Measurements from ENCODE around the gene RNF166.

- TF ChIP-seq CREM (CRISPR knock-in tag; IDR thresholded peaks at IDR 0.05) (no peak), CTCF (IDR thresholded peaks at IDR 0.05) (peak; percentile 94), NFYB (CRISPR knock-in tag; conservative IDR thresholded peaks at IDR 0.05; ENCODE audit: low read depth) (no peak), ZNF416 (CRISPR knock-in tag; IDR thresholded peaks at IDR 0.05) (no peak), SP1 (CRISPR knock-in tag; conservative IDR thresholded peaks at IDR 0.05) (no peak), HMGXB4 (CRISPR knock-in tag; IDR thresholded peaks at IDR 0.05) (no peak), MAX (CRISPR knock-in tag; IDR thresholded peaks at IDR 0.05) (no peak), MXD4 (CRISPR knock-in tag; IDR thresholded peaks at IDR 0.05; ENCODE audit: borderline replicate concordance) (no peak), AFF4 (CRISPR knock-in tag; IDR thresholded peaks at IDR 0.05; ENCODE audit: borderline replicate concordance) (no peak), JUN (CRISPR knock-in tag; IDR thresholded peaks at IDR 0.05) (no peak), TP53 (CRISPR knock-in tag; IDR thresholded peaks at IDR 0.05) (no peak), ZNF532 (CRISPR knock-in tag; IDR thresholded peaks at IDR 0.05; ENCODE audit: borderline replicate concordance) (no peak), ZNF281 (CRISPR knock-in tag; IDR thresholded peaks at IDR 0.05) (no peak)
- TF ChIP-seq, protein P1, sequence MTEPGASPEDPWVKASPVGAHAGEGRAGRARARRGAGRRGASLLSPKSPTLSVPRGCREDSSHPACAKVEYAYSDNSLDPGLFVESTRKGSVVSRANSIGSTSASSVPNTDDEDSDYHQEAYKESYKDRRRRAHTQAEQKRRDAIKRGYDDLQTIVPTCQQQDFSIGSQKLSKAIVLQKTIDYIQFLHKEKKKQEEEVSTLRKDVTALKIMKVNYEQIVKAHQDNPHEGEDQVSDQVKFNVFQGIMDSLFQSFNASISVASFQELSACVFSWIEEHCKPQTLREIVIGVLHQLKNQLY (CRISPR knock-in tag; IDR thresholded peaks at IDR 0.05), result no peak
Observed at GRCh38 chr16:88743693-88744576, 37.7 kb upstream of the RNF166 start.

Data from WTC11 (cell line).